Activated CD4-positive, alpha-beta T cell treated with anti-CD3 and anti-CD28 coated beads, Interleukin-2, amount 10 ng/mL, durations not matched to agents 7 days and 5 days (primary cell): Measurements from ENCODE around the gene CYP2A7. TPM values are rescaled to one million over a fixed set of nuclear protein-coding genes. Genes with fewer than 3 reads are reported as not detected.
"Not testable (repeated sequence)": the region's sequence is repeated elsewhere in the genome, so short reads cannot be mapped to it uniquely, and the experiment has no call there.

Source experiments
- CTCF ChIA-PET: fragments of 350-600 bp; sonication (Branson Sonifier 250); formaldehyde crosslinking; loops from one replicate; lab custom pipeline; 2021; ENCODE audit warnings: antibody characterized with exemption; lab: Charles Lee
- POLR2A ChIA-PET: fragments of 350-600 bp; sonication (Branson Sonifier 250); formaldehyde crosslinking; loops from one replicate; lab custom pipeline; 2021; ENCODE audit warnings: antibody characterized with exemption; lab: Charles Lee
- DNase-seq: peaks from one replicate; pipeline ENCODE4 v3.0.0-alpha.2; 2020
- H3K27ac Mint-ChIP-seq: one replicate; pipeline ENCODE4 v1.8.0; 2021; ENCODE audit warnings: mild to moderate bottlenecking, moderate library complexity, mixed read lengths
- H3K27me3 Mint-ChIP-seq: one replicate; pipeline ENCODE4 v1.8.0; 2021; ENCODE audit warnings: mixed read lengths
- H3K36me3 Mint-ChIP-seq: one replicate; pipeline ENCODE4 v1.8.0; 2021; ENCODE audit warnings: low read depth, mixed read lengths
- H3K4me1 Mint-ChIP-seq: one replicate; pipeline ENCODE4 v1.8.0; 2021; ENCODE audit warnings: mixed read lengths
- H3K4me3 Mint-ChIP-seq: one replicate; pipeline ENCODE4 v1.8.0; 2021; ENCODE audit warnings: mild to moderate bottlenecking, moderate library complexity, mixed read lengths
- H3K9me3 Mint-ChIP-seq: one replicate; pipeline ENCODE4 v1.8.0; 2021; ENCODE audit warnings: mixed read lengths
- total RNA-seq, 2 experiments: library from RNA; stranded (reverse); gene quantifications; one replicate each; pipeline ENCODE4 v1.2.3, GENCODE V29; 2021

CYP2A7 gene
- total RNA-seq, 2 experiments from 2014 or later: not detected

DNA sequence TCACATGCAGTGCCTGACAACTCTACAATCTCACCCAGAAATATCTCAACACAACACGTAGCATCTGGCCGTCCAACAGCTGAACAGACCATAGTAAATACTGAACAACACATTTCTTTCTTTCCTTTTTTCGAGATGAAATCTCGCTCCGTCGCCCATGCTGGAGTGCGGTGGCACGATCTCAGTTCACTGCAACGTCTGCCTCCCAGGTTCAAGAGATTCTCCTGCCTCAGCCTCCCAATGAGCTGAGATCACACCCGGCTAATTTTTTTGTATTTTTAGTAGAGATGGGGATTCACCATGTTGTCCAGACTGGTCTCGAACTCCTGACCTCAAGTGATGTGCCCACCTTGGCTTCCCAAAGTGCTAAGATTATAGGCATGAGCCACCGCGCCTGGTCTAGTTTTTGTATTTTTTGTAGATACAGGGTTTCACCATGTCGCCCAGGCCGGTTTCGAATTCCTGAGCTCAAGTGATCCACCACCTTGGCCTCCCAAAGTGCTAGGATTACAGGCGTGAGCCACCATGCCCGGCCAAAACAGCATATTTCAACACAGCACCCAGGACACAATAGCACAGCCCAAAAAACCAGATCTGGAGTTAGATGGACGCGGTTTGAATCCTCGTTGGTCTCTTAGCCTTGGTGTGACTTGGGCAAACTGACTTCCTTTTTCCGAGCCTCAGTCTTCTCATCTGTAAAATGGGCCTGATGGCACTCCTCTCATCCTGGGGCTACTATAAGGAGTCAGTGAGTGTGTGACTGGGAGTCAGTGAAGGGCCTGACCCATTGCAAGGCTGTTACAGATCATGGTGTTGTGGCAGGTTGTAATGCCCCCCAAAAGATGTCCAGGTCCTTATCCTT, 54.4 kb downstream of the CYP2A7 start:
- ChIA-PET POLR2A (no interaction called here), CTCF (no interaction called here)
- Mint-ChIP-seq H3K27ac (peak overlapping the region; percentile 87), H3K9me3 (peaks cover 8% of the 10 kb centered on the region), H3K4me1 (peaks cover 44% of the 10 kb centered on the region), H3K4me3 (no peak overlapping the region), H3K27me3 (no peaks in the 10 kb centered on the region), H3K36me3 (peaks cover 28% of the 10 kb centered on the region)
- DNase-seq: no peak

DNA sequence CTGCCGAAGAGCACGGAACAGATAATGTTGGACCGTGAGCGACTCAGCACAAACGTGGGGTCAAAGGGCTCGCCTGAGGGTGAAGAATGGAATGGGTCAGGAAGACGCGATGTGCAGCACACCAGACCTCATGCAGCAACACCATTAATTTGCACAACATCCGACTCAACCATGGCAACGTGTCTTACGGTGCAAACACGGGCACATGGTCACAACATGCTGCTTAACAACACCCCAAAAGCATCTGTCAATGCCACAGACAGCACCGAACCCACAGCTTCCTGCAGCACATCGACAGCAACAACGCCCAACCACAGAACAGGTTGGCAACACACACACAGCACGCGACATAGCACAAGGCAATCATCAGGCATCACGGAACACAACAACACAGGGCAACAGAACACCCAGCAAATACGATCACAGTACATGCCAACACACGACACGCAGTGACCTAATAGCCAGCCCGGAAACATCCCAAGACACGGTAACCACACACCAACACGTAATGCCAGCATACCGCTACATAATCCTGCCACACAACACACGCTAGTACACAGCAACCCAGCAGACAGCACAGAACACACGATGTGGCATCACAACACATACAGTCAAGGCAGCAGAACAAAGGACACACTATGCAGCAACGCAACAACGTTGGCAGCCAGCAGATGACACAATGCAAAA, 55.2 kb downstream of the CYP2A7 start:
- Mint-ChIP-seq H3K4me1 (peaks cover 38% of the 10 kb centered on the region), H3K27ac (peak overlapping the region; percentile 87), H3K36me3 (peaks cover 28% of the 10 kb centered on the region)
- POLR2A ChIA-PET, H3K4me3 Mint-ChIP-seq, H3K27me3 Mint-ChIP-seq, H3K9me3 Mint-ChIP-seq, CTCF ChIA-PET: not testable (repeated sequence)
- peak; percentile 84 for DNase-seq

DNA sequence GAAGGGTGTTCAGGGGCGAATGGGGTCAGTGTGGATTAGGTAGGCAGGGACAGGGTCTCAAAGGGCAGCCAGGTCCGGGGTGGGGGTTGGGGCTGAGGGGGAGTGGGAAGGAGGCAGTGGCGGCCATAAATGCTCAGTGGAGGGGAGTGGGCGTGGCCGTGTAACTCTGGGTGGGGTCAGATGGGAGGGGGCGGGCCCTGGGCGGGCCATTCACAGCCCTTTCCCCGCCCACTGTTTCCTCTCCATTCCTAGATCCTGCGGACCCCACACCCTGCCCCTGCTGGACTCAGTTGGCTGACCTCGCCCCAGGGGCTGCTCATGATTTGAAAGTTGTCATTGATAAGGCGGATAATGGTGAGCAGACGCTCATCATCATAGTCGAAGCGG, 55.7 kb downstream of the CYP2A7 start:
- H3K9me3 Mint-ChIP-seq, DNase-seq, POLR2A ChIA-PET, H3K27me3 Mint-ChIP-seq, CTCF ChIA-PET, H3K4me3 Mint-ChIP-seq: not testable (repeated sequence)
- Mint-ChIP-seq H3K4me1 (peaks cover 38% of the 10 kb centered on the region), H3K27ac (peak overlapping the region; percentile 87), H3K36me3 (peaks cover 28% of the 10 kb centered on the region)

- CTCF ChIA-PET: interaction anchor here (0.6 kb wide), 1 partner anchor 11 kb away, joined by 3 read pairs; no protein-coding TSS in a partner anchor
- POLR2A ChIA-PET, DNase-seq, H3K9me3 Mint-ChIP-seq, H3K27me3 Mint-ChIP-seq, H3K4me3 Mint-ChIP-seq: not testable (repeated sequence)
- H3K27ac Mint-ChIP-seq: peak overlapping the region; percentile 61
- peaks cover 28% of the 10 kb centered on the region for H3K36me3 Mint-ChIP-seq
- H3K4me1 Mint-ChIP-seq: peaks cover 38% of the 10 kb centered on the region
Measured at GRCh38 chr19:40825460-40826095, 56.5 kb downstream of the CYP2A7 start.

Other genes starting within 250 kb of the CYP2A7 start
- gene NUMBL, start 191.6 kb downstream of the CYP2A7 start, total RNA-seq: 1 to 10 TPM; 5.7 to 7.3 TPM
- gene COQ8B, start 165.3 kb downstream of the CYP2A7 start, total RNA-seq: 10 to 100 TPM; 23.4 to 33.5 TPM
- 1 to 10 TPM; 4.8 TPM for gene ITPKC, start 165.1 kb downstream of the CYP2A7 start, total RNA-seq
- 10 to 100 TPM; 17.5 to 19.8 TPM for gene ACTMAP, start 131.8 kb downstream of the CYP2A7 start, total RNA-seq
- 100 to 1,000 TPM; 149 to 182 TPM for gene SNRPA, start 131.0 kb downstream of the CYP2A7 start, total RNA-seq
- under 1 TPM in 1 of 2 experiments, not detected in 1; 0.89 TPM for gene MIA, start 106.7 kb downstream of the CYP2A7 start, total RNA-seq
- 10 to 100 TPM; 52.8 to 54.7 TPM for gene RAB4B, start 104.0 kb downstream of the CYP2A7 start, total RNA-seq
- 100 to 1,000 TPM; 124 to 126 TPM for gene EGLN2, start 83.0 kb downstream of the CYP2A7 start, total RNA-seq
- gene CYP2A6, start 31.8 kb downstream of the CYP2A7 start, total RNA-seq: not detected
- gene CYP2B6, start 109.1 kb upstream of the CYP2A7 start, total RNA-seq: not detected
- gene CYP2A13, start 206.2 kb upstream of the CYP2A7 start, total RNA-seq: not detected
- not detected for gene CYP2F1, start 232.2 kb upstream of the CYP2A7 start, total RNA-seq